HCT116 (cell line): ENCODE results near the gene STIM1. TPM values are rescaled to one million over a fixed set of nuclear protein-coding genes. Genes with fewer than 3 reads are reported as not detected.

Experiments
- ATAC-seq: fragments of 200-7000 bp; cut with Tn5 transposase; 2 replicates; pipeline ENCODE4 v1.9.1; 2020; ENCODE audit warnings: mild to moderate bottlenecking, moderate library complexity
- BruUV-seq: library from RNA; stranded (reverse); fragments of 400-500 nt; replicated peaks from 2 replicates; lab custom pipeline; 2021; lab: Mats Ljungman, UMichigan
- CTCF ChIA-PET: fragments of 300-600 bp; sonication (Branson Sonifier 250); formaldehyde crosslinking; loops from one replicate; lab custom pipeline; 2021; ENCODE audit warnings: antibody characterized with exemption; lab: Charles Lee
- POLR2A ChIA-PET: fragments of 300-600, 350-600 bp; sonication (Branson Sonifier 250); formaldehyde crosslinking; loops from one replicate; lab custom pipeline; 2021; ENCODE audit warnings: antibody characterized with exemption; lab: Charles Lee
- RAD21 ChIA-PET, 2 experiments: fragments of 300-600 bp; sonication (Branson Sonifier 250); formaldehyde crosslinking; loops; one replicate each; lab custom pipeline; 2023; ENCODE audit warnings: low total read pairs in 2 of 2; ENCODE audit not compliant: uncharacterized antibody in 2 of 2, unreplicated experiment in 2 of 2, low non-redundant PET in 1 of 2; lab: Charles Lee
- DNase-seq: peaks from one replicate; pipeline ENCODE4 v3.0.0-alpha.2; 2010; ENCODE audit warnings: low read depth, low spot score
- H2AFZ ChIP-seq: fragments of 200-600 bp; shearing (Covaris generic), sonication (generic); 2 replicates; pipeline ENCODE4 v1.6.1; 2017; ENCODE audit warnings: low read depth, mixed run types, mixed read lengths, antibody characterized with exemption, low read length; ENCODE audit not compliant: poor library complexity, severe bottlenecking
- H3K27ac ChIP-seq: 2 replicates; pipeline ENCODE4 v1.5.1; 2012; ENCODE audit warnings: low read depth, low read length
- H3K27me3 ChIP-seq: fragments of 200-600 bp; sonication (generic); 2 replicates; pipeline ENCODE4 v1.6.1; 2016; ENCODE audit warnings: mixed run types, low read length, mixed read lengths; ENCODE audit not compliant: insufficient read depth
- H3K36me3 ChIP-seq, 2 experiments: fragments of 200-500 bp in 1 of 2; fragments of 200-600 bp in 1 of 2; sonication (Bioruptor generic) in 1 of 2; sonication (generic) in 1 of 2; 2 replicates each; pipeline versions ENCODE4 v1.5.1 to v1.6.1; 2014 to 2016; ENCODE audit warnings: low read length in 2 of 2, inconsistent platforms in 1 of 2, mixed read lengths in 1 of 2, mixed run types in 1 of 2; ENCODE audit not compliant: insufficient read depth in 2 of 2, control insufficient read depth in 1 of 2
- H3K4me1 ChIP-seq, 2 experiments: fragments of 200-600 bp in 1 of 2; sonication (generic) in 1 of 2; 2 replicates each; pipeline versions ENCODE4 v1.5.1 to v1.6.1; 2012 to 2017; ENCODE audit warnings: low read length in 2 of 2, inconsistent platforms in 1 of 2, mild to moderate bottlenecking in 1 of 2, mixed read lengths in 1 of 2, mixed run types in 1 of 2, moderate library complexity in 1 of 2; ENCODE audit not compliant: insufficient read depth in 2 of 2, control insufficient read depth in 1 of 2
- H3K4me2 ChIP-seq: fragments of 200-600 bp; sonication (generic); 2 replicates; pipeline ENCODE4 v1.6.1; 2017; ENCODE audit warnings: mixed run types, low read length, mixed read lengths
- H3K4me3 ChIP-seq, 2 experiments: fragments of 200-600 bp in 1 of 2; sonication (generic) in 1 of 2; replicated peaks in 1 of 2; 2 replicates each; pipeline ENCODE4 v1.5.1; 2011 to 2016; ENCODE audit warnings: low read length in 2 of 2, control low read depth in 1 of 2, low read depth in 1 of 2, mild to moderate bottlenecking in 1 of 2, mixed read lengths in 1 of 2, mixed run types in 1 of 2
- H3K79me2 ChIP-seq: fragments of 200-600 bp; sonication (generic); 2 replicates; pipeline ENCODE4 v1.6.1; 2017; ENCODE audit warnings: mild to moderate bottlenecking, mixed run types, low read length, moderate library complexity, mixed read lengths; ENCODE audit not compliant: insufficient read depth
- H3K9ac ChIP-seq: fragments of 200-600 bp; sonication (generic); 2 replicates; pipeline ENCODE4 v1.6.1; 2016; ENCODE audit warnings: low read length, mixed read lengths
- H3K9me2 ChIP-seq: fragments of 200-600 bp; sonication (generic), shearing (Covaris generic); 2 replicates; pipeline ENCODE4 v1.6.1; 2017; ENCODE audit warnings: mixed run types, mild to moderate bottlenecking, moderate library complexity; ENCODE audit not compliant: insufficient read depth
- H3K9me3 ChIP-seq, 2 experiments: fragments of 200-500 bp in 1 of 2; fragments of 200-600 bp in 1 of 2; sonication (Bioruptor generic) in 1 of 2; sonication (generic) in 1 of 2; 2 replicates each; pipeline ENCODE4 v1.6.1; 2014 to 2017; ENCODE audit warnings: low read length in 2 of 2, mixed read lengths in 2 of 2, inconsistent platforms in 1 of 2, low read depth in 1 of 2, mild to moderate bottlenecking in 1 of 2, mixed run types in 1 of 2, moderate library complexity in 1 of 2; ENCODE audit not compliant: control insufficient read depth in 1 of 2, insufficient read depth in 1 of 2
- H4K20me1 ChIP-seq: fragments of 200-600 bp; sonication (generic), shearing (Covaris generic); 2 replicates; pipeline ENCODE4 v1.6.1; 2017; ENCODE audit warnings: mixed run types, mild to moderate bottlenecking, moderate library complexity; ENCODE audit not compliant: insufficient read depth
- CBX3 ChIP-seq: IDR thresholded peaks from 2 replicates; pipeline ENCODE4 v1.6.1; 2012; ENCODE audit warnings: low read depth
- EZH2phosphoT487 ChIP-seq: fragments of 200-600 bp; IDR thresholded peaks from 2 replicates; pipeline ENCODE4 v1.6.1; 2018; ENCODE audit warnings: antibody characterized with exemption, borderline replicate concordance
- POLR2AphosphoS5 ChIP-seq: IDR thresholded peaks from 2 replicates; pipeline ENCODE4 v1.6.1; 2011; ENCODE audit warnings: mild to moderate bottlenecking, low read depth, low read length, moderate library complexity
- intact Hi-C: fragments of 100-400 bp; cut with micrococcal nuclease; formaldehyde crosslinking; loops from 2 replicates; pipeline ENCODE4 v1.10.0; 2022
- total RNA-seq: library from RNA; stranded (reverse); gene quantifications from one replicate; pipeline ENCODE4 v1.2.1, GENCODE V29; 2021; ENCODE audit not compliant: unreplicated experiment

Gene STIM1
- total RNA-seq, 1 experiment from 2014 or later, result 22.3 TPM

- Histone ChIP-seq H3K4me2 (no peak overlapping the region), H3K27me3 (no peaks in the 10 kb centered on the region), H3K9me3 (no peaks in the 10 kb centered on the region), H3K9me2 (no peaks in the 10 kb centered on the region), H3K27ac (no peak overlapping the region), H4K20me1 (no peaks in the 10 kb centered on the region), H3K79me2 (no peaks in the 10 kb centered on the region), H3K4me1 (peaks cover 0 to 12% of the 10 kb centered on the region in 2 experiments; a peak in 2 of 4 replicates), H3K36me3 (no peaks in the 10 kb centered on the region), H3K4me3 (no peak overlapping the region), H2AFZ (no peak overlapping the region), H3K9ac (no peak overlapping the region)
- ATAC-seq (no peak), DNase-seq (no peak)
- no peak for TF ChIP-seq CBX3
- no TSS peak for BruUV-seq
- CTCF ChIA-PET, result no interaction called here
- POLR2A ChIA-PET, result no interaction called here
- intact Hi-C loops, result no loop called here
- RAD21 ChIA-PET, result no interaction called here
These were observed 101.3 kb downstream of the STIM1 start for GRCh38 chr11:3956748-3957147.

- Histone ChIP-seq H3K4me1 (peaks cover 0 to 12% of the 10 kb centered on the region in 2 experiments; a peak in 2 of 4 replicates), H3K79me2 (no peaks in the 10 kb centered on the region), H3K36me3 (no peaks in the 10 kb centered on the region), H2AFZ (no peak overlapping the region), H3K9ac (no peak overlapping the region), H3K4me3 (no peak overlapping the region), H3K27me3 (no peaks in the 10 kb centered on the region)
- CTCF ChIA-PET, result interaction anchor here (2.0 to 2.7 kb wide), 2 partner anchors 103 to 108 kb away, joined by 6 to 11 read pairs; partner anchors contain the start of gene STIM1
- DNase-seq, result no peak
- no peak for TF ChIP-seq POLR2AphosphoS5
- TF ChIP-seq EZH2phosphoT487, result no peak
- TF ChIP-seq, all 23 proteins: peak for 0
- H3K4me2 ChIP-seq, result no peak overlapping the region
- ChIA-PET POLR2A (no interaction called here), RAD21 (no interaction called here)
- no peaks in the 10 kb centered on the region for H3K9me3 ChIP-seq
- ATAC-seq, result no peak
- no peak overlapping the region for H3K27ac ChIP-seq
- no peaks in the 10 kb centered on the region for H3K9me2 ChIP-seq
- no peaks in the 10 kb centered on the region for H4K20me1 ChIP-seq
- intact Hi-C loops, result no loop called here
- BruUV-seq, result no TSS peak
These were observed 102.0 kb downstream of the STIM1 start for GRCh38 chr11:3957437-3957836.
